Osteocyte (in vitro differentiated cells): ENCODE results near the gene SKIDA1. TPM values are rescaled to one million over a fixed set of nuclear protein-coding genes. Genes with fewer than 3 reads are reported as not detected.

ENCODE experiments used
- DNase-seq: peaks from one replicate; pipeline ENCODE4 v3.0.0; 2021; ENCODE audit warnings: mixed read lengths; ENCODE audit not compliant: unreplicated experiment; ENCODE audit errors: extremely low spot score
- H3K27ac Mint-ChIP-seq: one replicate; pipeline ENCODE4 v1.8.0; 2021; ENCODE audit warnings: mild to moderate bottlenecking, mixed read lengths; ENCODE audit not compliant: unreplicated experiment
- H3K27me3 Mint-ChIP-seq: one replicate; pipeline ENCODE4 v1.8.0; 2021; ENCODE audit warnings: mixed read lengths; ENCODE audit not compliant: unreplicated experiment
- H3K36me3 Mint-ChIP-seq: one replicate; pipeline ENCODE4 v1.8.0; 2021; ENCODE audit warnings: mixed read lengths; ENCODE audit not compliant: unreplicated experiment
- H3K4me1 Mint-ChIP-seq: one replicate; pipeline ENCODE4 v1.8.0; 2021; ENCODE audit warnings: mixed read lengths; ENCODE audit not compliant: unreplicated experiment
- H3K4me3 Mint-ChIP-seq: one replicate; pipeline ENCODE4 v1.8.0; 2021; ENCODE audit warnings: mild to moderate bottlenecking, moderate library complexity, mixed read lengths; ENCODE audit not compliant: unreplicated experiment
- H3K9me3 Mint-ChIP-seq: one replicate; pipeline ENCODE4 v1.8.0; 2021; ENCODE audit warnings: mixed read lengths; ENCODE audit not compliant: unreplicated experiment
- total RNA-seq: library from RNA; stranded (reverse); gene quantifications from 2 replicates; pipeline ENCODE4 v1.2.1, GENCODE V29; 2021
- TF ChIP-seq, protein P1 (sequence below): fragments of 200-600 bp; sonication (generic); IDR thresholded peaks from 2 replicates; pipeline ENCODE4 v1.5.0; 2021; ENCODE audit warnings: antibody characterized with exemption, mild to moderate bottlenecking, moderate library complexity

The SKIDA1 gene
- total RNA-seq, 1 donor from 2014 or later, result 4.9 TPM

DNA sequence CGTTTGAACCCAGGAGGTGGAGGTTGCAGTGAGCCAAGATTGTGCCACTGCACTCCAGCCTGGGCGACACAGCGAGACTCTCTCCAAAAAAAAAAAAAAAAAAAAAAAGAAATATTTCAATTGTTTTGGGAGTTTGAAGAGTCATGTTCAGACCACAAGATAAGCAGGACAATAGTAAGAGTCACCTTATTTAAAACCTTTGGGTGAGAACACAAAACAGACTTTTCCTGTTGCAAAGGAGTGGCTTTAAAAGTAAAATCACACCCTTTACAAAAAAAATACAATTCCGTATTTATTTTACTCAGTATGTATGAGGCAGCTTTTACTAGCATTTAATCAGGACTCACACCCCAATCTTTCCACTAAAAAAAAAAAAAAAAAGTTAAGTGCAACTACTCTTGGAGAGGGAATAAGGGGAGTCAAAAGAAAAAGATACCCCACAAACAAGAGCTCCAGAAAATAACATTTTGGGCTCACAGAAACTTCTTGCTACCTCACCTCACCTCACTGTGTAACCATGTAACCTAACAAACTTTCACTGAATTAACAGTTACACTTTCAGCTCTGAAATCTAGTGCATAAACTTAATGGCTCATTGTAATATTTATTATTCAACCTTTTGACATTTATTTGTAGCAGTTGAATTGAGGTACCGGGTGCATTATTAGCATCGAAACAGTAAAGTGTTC lies 11.2 kb downstream of the SKIDA1 start:
- TF ChIP-seq, protein P1, sequence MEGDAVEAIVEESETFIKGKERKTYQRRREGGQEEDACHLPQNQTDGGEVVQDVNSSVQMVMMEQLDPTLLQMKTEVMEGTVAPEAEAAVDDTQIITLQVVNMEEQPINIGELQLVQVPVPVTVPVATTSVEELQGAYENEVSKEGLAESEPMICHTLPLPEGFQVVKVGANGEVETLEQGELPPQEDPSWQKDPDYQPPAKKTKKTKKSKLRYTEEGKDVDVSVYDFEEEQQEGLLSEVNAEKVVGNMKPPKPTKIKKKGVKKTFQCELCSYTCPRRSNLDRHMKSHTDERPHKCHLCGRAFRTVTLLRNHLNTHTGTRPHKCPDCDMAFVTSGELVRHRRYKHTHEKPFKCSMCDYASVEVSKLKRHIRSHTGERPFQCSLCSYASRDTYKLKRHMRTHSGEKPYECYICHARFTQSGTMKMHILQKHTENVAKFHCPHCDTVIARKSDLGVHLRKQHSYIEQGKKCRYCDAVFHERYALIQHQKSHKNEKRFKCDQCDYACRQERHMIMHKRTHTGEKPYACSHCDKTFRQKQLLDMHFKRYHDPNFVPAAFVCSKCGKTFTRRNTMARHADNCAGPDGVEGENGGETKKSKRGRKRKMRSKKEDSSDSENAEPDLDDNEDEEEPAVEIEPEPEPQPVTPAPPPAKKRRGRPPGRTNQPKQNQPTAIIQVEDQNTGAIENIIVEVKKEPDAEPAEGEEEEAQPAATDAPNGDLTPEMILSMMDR, result no peak
- H3K4me1 Mint-ChIP-seq, result peaks cover 64% of the 10 kb centered on the region
- no peaks in the 10 kb centered on the region for H3K36me3 Mint-ChIP-seq
- peak overlapping the region; percentile 88 for H3K27ac Mint-ChIP-seq
- H3K9me3 Mint-ChIP-seq, result no peaks in the 10 kb centered on the region
- no peak for DNase-seq
- H3K4me3 Mint-ChIP-seq, result peak overlapping the region; percentile 84
- H3K27me3 Mint-ChIP-seq, result no peaks in the 10 kb centered on the region

DNA sequence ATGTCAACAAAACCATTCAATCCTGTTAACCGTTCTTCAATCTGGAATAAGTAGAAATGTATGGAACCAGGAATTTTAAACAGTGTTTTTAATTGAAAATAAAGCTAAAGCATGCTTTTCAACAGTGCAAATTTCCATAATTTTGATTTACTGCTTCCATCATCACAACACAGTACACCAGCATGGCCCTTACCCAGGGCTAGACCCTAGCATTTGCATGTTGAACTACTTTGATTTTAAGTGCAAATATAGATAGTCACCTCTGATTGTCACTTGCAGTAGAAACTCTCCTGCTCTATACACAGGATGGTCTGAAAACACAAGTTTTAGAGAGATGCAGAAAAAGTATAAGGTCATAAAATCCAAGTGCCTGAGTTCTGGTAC lies 12.1 kb downstream of the SKIDA1 start:
- Mint-ChIP-seq H3K4me1 (peaks cover 62% of the 10 kb centered on the region), H3K27me3 (no peaks in the 10 kb centered on the region), H3K36me3 (no peaks in the 10 kb centered on the region), H3K27ac (peak overlapping the region; percentile 88), H3K4me3 (peak overlapping the region; percentile 84), H3K9me3 (no peaks in the 10 kb centered on the region)
- no peak for DNase-seq
- TF ChIP-seq, protein P1, result no peak

DNA sequence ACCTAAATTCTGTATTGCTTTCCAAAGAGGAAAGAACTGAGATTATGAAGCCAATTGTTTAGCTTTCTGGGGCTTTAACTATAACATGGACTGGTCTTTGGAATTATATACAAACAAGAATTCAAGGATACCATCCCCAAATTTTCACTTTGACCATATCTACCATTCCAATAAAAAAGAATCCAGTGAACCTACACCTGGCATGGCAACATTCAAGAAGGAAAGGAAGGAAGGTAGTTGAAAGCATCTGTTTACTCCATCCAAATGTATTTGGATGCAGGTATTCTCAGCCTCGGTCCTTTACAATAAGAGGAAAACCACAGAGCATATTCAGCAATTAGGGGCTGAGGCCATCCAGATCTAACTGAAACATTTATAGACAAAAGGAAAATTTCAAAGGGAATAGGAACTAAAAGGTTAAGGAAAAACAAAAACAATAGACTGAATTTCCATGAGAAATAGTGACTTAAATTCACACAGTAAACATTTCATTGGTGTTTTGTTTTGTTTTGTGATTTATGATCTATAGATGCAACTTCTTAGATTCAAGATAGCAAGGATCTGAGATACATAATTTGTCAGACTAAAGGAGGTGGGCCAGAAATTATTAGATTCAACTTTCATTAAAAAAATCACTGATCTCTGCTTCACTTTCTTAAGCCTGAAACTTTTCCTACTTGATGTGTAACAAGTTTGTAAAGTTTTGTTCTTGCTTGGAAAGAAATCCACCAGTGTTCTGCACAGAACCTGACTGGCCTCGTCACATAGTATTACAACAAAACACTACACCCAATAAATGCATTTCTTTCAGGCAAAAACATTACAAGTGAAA lies 12.7 kb downstream of the SKIDA1 start:
- H3K9me3 Mint-ChIP-seq, result no peaks in the 10 kb centered on the region
- TF ChIP-seq, protein P1, result no peak
- peaks cover 61% of the 10 kb centered on the region for H3K4me1 Mint-ChIP-seq
- peak overlapping the region; percentile 84 for H3K4me3 Mint-ChIP-seq
- no peak for DNase-seq
- H3K27ac Mint-ChIP-seq, result peak overlapping the region; percentile 88
- no peaks in the 10 kb centered on the region for H3K27me3 Mint-ChIP-seq
- no peaks in the 10 kb centered on the region for H3K36me3 Mint-ChIP-seq

DNA sequence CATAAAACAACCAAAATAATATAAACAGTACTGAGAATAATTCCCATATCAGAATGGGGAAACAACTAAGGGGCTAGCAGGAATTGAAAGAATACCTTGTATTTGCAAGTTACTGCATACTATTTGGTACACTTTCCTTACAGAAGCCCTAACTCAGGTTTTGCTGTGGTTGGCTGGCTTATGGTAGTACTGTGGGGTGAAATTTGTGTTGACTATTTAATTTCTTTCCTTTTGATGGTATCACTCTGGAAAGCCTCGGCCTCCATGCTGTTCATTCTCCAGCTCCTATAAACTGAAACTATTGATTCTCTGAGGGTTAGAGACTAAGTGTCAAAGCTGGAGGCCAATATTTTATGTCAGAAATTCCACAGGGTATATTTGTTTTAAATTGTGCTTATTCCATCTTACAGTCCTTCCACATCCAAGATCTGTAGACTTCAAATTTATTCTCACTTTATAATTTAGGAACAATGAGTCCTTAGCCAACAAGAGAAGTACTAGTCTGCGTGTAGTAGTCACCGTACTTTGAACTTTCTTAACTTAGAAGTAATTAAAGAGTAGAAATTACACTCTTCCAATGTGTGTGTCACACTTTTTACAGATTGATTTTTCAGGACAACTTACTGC lies 13.4 kb downstream of the SKIDA1 start:
- Mint-ChIP-seq H3K4me3 (peak overlapping the region; percentile 84), H3K27me3 (no peaks in the 10 kb centered on the region), H3K27ac (peak overlapping the region; percentile 88), H3K36me3 (no peaks in the 10 kb centered on the region), H3K4me1 (peaks cover 61% of the 10 kb centered on the region), H3K9me3 (no peaks in the 10 kb centered on the region)
- no peak for DNase-seq
- TF ChIP-seq, protein P1, result no peak

DNA sequence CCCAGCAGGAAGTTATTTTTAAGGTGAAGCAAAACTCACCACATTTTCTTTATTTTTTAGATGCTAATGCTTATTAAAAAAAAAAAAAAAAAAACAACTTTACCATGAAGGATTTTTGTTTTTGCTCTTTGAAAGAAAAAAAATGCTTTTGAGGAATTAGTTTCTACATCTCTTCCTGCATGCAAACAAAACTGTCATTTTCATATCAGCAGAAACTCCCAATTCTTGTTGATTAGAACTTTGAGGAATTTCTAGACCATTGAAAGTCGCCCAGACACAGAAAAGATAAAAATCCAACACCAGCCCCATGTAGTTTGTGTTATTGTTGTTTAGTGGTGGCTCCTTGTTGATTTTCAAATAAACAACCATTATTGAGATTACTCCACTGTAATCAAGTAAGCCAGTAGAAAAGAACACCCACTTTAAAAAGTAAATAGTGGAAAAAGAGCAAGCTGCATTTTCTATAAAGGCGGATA lies 14.3 kb downstream of the SKIDA1 start:
- Mint-ChIP-seq H3K27me3 (no peaks in the 10 kb centered on the region), H3K4me1 (peaks cover 67% of the 10 kb centered on the region)
- DNase-seq, result no peak

More for the DNA sequence above, 14.3 kb downstream of the SKIDA1 start:
- Mint-ChIP-seq H3K27ac (peak overlapping the region; percentile 88), H3K36me3 (no peaks in the 10 kb centered on the region), H3K4me3 (peak overlapping the region; percentile 71), H3K9me3 (no peaks in the 10 kb centered on the region)
- TF ChIP-seq, protein P1, result no peak
